HEK293 (cell line): ENCODE results near the gene TRIM22.

Source experiments
- CTCF ChIA-PET: fragments of 350-600 bp; formaldehyde crosslinking; extraction: SDS; loops from one replicate; lab custom pipeline; 2021; ENCODE audit warnings: antibody characterized with exemption; lab: Yijun Ruan, JAX
- POLR2A ChIA-PET: fragments of 300-600 bp; formaldehyde crosslinking; extraction: SDS; loops from one replicate; lab custom pipeline; 2020; ENCODE audit warnings: antibody characterized with exemption, inconsistent platforms; lab: Yijun Ruan, JAX
- H3K27ac ChIP-seq: fragments of 200-500 bp; sonication (Bioruptor generic); 2 replicates; pipeline ENCODE4 v1.5.1; 2014; ENCODE audit warnings: low read depth, low read length, control low read depth, inconsistent platforms; ENCODE audit errors: extremely low read depth
- H3K36me3 ChIP-seq, 2 experiments: fragments of 200-500 bp in 1 of 2; sonication (Bioruptor generic) in 1 of 2; 1 replicate in 1 of 2; 2 replicates in 1 of 2; pipeline ENCODE4 v1.5.1; 2014 to 2017; ENCODE audit warnings: inconsistent platforms in 2 of 2, low read length in 2 of 2; ENCODE audit not compliant: control insufficient read depth in 2 of 2, insufficient read depth in 1 of 2
- H3K4me1 ChIP-seq: fragments of 200-500 bp; sonication (Bioruptor generic); 2 replicates; pipeline ENCODE4 v1.5.1; 2014; ENCODE audit warnings: mild to moderate bottlenecking, low read length, inconsistent platforms; ENCODE audit not compliant: control insufficient read depth, insufficient read depth
- H3K4me3 ChIP-seq: 2 replicates; pipeline ENCODE4 v1.5.1; 2011; ENCODE audit warnings: low read depth, mild to moderate bottlenecking, control low read depth, low read length, moderate library complexity
- H3K9me3 ChIP-seq: fragments of 200-500 bp; sonication (Bioruptor generic); 2 replicates; pipeline ENCODE4 v1.5.1; 2014; ENCODE audit warnings: low read depth, low read length, inconsistent platforms; ENCODE audit not compliant: control insufficient read depth, insufficient read depth
- FEZF1 ChIP-seq: fragments of 450-650 bp; formaldehyde crosslinking; IDR thresholded peaks from 2 replicates; pipeline ENCODE4 v1.5.1; 2016; ENCODE audit warnings: missing biosample characterization, missing genetic modification characterization
- HOXC10 ChIP-seq: sonication (generic); formaldehyde crosslinking; IDR thresholded peaks from 2 replicates; pipeline ENCODE4 v1.8.1; 2023; ENCODE audit warnings: mild to moderate bottlenecking, missing genetic modification reagents
- HOXD13 ChIP-seq: sonication (generic); formaldehyde crosslinking; IDR thresholded peaks from 2 replicates; pipeline ENCODE4 v1.8.0; 2022; ENCODE audit warnings: missing genetic modification reagents, borderline replicate concordance
- SP2 ChIP-seq: fragments of 450-650 bp; formaldehyde crosslinking; IDR thresholded peaks from 2 replicates; pipeline ENCODE4 v1.5.1; 2016; ENCODE audit warnings: missing biosample characterization, missing genetic modification characterization
- SP3 ChIP-seq: fragments of 450-650 bp; formaldehyde crosslinking; IDR thresholded peaks from 2 replicates; pipeline ENCODE4 v1.5.1; 2016; ENCODE audit warnings: missing biosample characterization, missing genetic modification characterization
- TRIM28 ChIP-seq: IDR thresholded peaks from 2 replicates; pipeline ENCODE4 v1.6.1; 2011; ENCODE audit warnings: low read length, control low read depth, borderline replicate concordance
- YY2 ChIP-seq: fragments of 450-650 bp; formaldehyde crosslinking; IDR thresholded peaks from 2 replicates; pipeline ENCODE4 v1.5.1; 2016; ENCODE audit warnings: missing biosample characterization, missing genetic modification characterization
- ZBTB48 ChIP-seq: fragments of 450-650 bp; formaldehyde crosslinking; IDR thresholded peaks from 2 replicates; pipeline ENCODE4 v1.5.1; 2016; ENCODE audit warnings: missing biosample characterization, missing genetic modification characterization
- ZNF132 ChIP-seq: fragments of 450-650 bp; formaldehyde crosslinking; IDR thresholded peaks from 2 replicates; pipeline ENCODE4 v1.5.1; 2017; ENCODE audit warnings: missing biosample characterization, missing genetic modification characterization, borderline replicate concordance
- ZNF146 ChIP-seq: fragments of 450-650 bp; formaldehyde crosslinking; IDR thresholded peaks from 2 replicates; pipeline ENCODE4 v1.5.1; 2016; ENCODE audit warnings: missing biosample characterization, missing genetic modification characterization
- ZNF19 ChIP-seq: fragments of 450-650 bp; formaldehyde crosslinking; IDR thresholded peaks from 2 replicates; pipeline ENCODE4; 2016; ENCODE audit warnings: missing biosample characterization, missing genetic modification characterization, low read depth
- ZNF2 ChIP-seq: fragments of 450-650 bp; formaldehyde crosslinking; IDR thresholded peaks from 2 replicates; pipeline ENCODE4 v1.5.1; 2016; ENCODE audit warnings: missing biosample characterization, missing genetic modification characterization
- ZNF211 ChIP-seq: fragments of 450-650 bp; formaldehyde crosslinking; IDR thresholded peaks from 2 replicates; pipeline ENCODE4 v1.5.1; 2016; ENCODE audit warnings: low read depth, missing biosample characterization, missing genetic modification characterization
- ZNF221 ChIP-seq: fragments of 450-650 bp; formaldehyde crosslinking; IDR thresholded peaks from 2 replicates; pipeline ENCODE4 v1.5.1; 2017; ENCODE audit warnings: missing biosample characterization, missing genetic modification characterization, borderline replicate concordance
- ZNF239 ChIP-seq: fragments of 450-650 bp; formaldehyde crosslinking; IDR thresholded peaks from 2 replicates; pipeline ENCODE4 v1.5.1; 2016; ENCODE audit warnings: missing biosample characterization, missing genetic modification characterization
- ZNF248 ChIP-seq: fragments of 450-650 bp; formaldehyde crosslinking; IDR thresholded peaks from 2 replicates; pipeline ENCODE4 v1.5.1; 2017; ENCODE audit warnings: missing biosample characterization, missing genetic modification characterization
- ZNF354C ChIP-seq: fragments of 450-650 bp; formaldehyde crosslinking; IDR thresholded peaks from 2 replicates; pipeline ENCODE4 v1.5.1; 2016; ENCODE audit warnings: missing biosample characterization, missing genetic modification characterization, low read depth, borderline replicate concordance
- ZNF37A ChIP-seq: fragments of 450-650 bp; IDR thresholded peaks from 2 replicates; pipeline ENCODE4 v1.5.1; 2018; ENCODE audit warnings: missing biosample characterization, missing genetic modification characterization
- ZNF404 ChIP-seq: fragments of 450-650 bp; formaldehyde crosslinking; IDR thresholded peaks from 2 replicates; pipeline ENCODE4 v1.5.1; 2017; ENCODE audit warnings: missing biosample characterization, missing genetic modification characterization
- ZNF426 ChIP-seq: fragments of 450-650 bp; formaldehyde crosslinking; IDR thresholded peaks from 2 replicates; pipeline ENCODE4 v1.5.1; 2017; ENCODE audit warnings: missing biosample characterization, missing genetic modification characterization, mild to moderate bottlenecking, inconsistent platforms, moderate library complexity
- ZNF530 ChIP-seq: fragments of 450-650 bp; formaldehyde crosslinking; IDR thresholded peaks from 2 replicates; pipeline ENCODE4 v1.5.1; 2016; ENCODE audit warnings: low read depth, missing biosample characterization, missing genetic modification characterization
- ZNF549 ChIP-seq: fragments of 450-650 bp; IDR thresholded peaks from 2 replicates; pipeline ENCODE4 v1.5.1; 2018; ENCODE audit warnings: missing biosample characterization, missing genetic modification characterization, mild to moderate bottlenecking, inconsistent platforms, moderate library complexity
- ZNF560 ChIP-seq: fragments of 450-650 bp; formaldehyde crosslinking; IDR thresholded peaks from 2 replicates; pipeline ENCODE4 v1.5.1; 2017; ENCODE audit warnings: missing biosample characterization, missing genetic modification characterization, borderline replicate concordance
- ZNF596 ChIP-seq: fragments of 450-650 bp; IDR thresholded peaks from 2 replicates; pipeline ENCODE4 v1.5.0; 2018; ENCODE audit warnings: missing biosample characterization, mild to moderate bottlenecking, missing genetic modification characterization, moderate library complexity
- ZNF707 ChIP-seq: fragments of 450-650 bp; formaldehyde crosslinking; IDR thresholded peaks from 2 replicates; pipeline ENCODE4 v1.5.1; 2016; ENCODE audit warnings: missing biosample characterization, missing genetic modification characterization
- ZNF837 ChIP-seq: fragments of 450-650 bp; formaldehyde crosslinking; IDR thresholded peaks from 2 replicates; pipeline ENCODE4 v1.5.1; 2016; ENCODE audit warnings: missing biosample characterization, missing genetic modification characterization
- ZSCAN16 ChIP-seq: fragments of 450-650 bp; formaldehyde crosslinking; IDR thresholded peaks from 2 replicates; pipeline ENCODE4 v1.5.1; 2016; ENCODE audit warnings: missing biosample characterization, missing genetic modification characterization
- TF ChIP-seq, protein P1 (sequence below): fragments of 450-650 bp; formaldehyde crosslinking; IDR thresholded peaks from 2 replicates; pipeline ENCODE4 v1.5.1; 2017; ENCODE audit warnings: missing biosample characterization, missing genetic modification characterization
- TF ChIP-seq, protein P2 (sequence below): fragments of 450-650 bp; formaldehyde crosslinking; IDR thresholded peaks from 2 replicates; pipeline ENCODE4 v1.5.1; 2017; ENCODE audit warnings: missing biosample characterization, missing genetic modification characterization
- TF ChIP-seq, protein P3 (sequence below): fragments of 450-650 bp; formaldehyde crosslinking; IDR thresholded peaks from 2 replicates; pipeline ENCODE4 v1.5.1; 2017; ENCODE audit warnings: missing biosample characterization, missing genetic modification characterization
- TF ChIP-seq, protein P4 (sequence below): fragments of 450-650 bp; formaldehyde crosslinking; IDR thresholded peaks from 2 replicates; pipeline ENCODE4 v1.5.1; 2016; ENCODE audit warnings: missing biosample characterization, missing genetic modification characterization

Gene TRIM22

DNA sequence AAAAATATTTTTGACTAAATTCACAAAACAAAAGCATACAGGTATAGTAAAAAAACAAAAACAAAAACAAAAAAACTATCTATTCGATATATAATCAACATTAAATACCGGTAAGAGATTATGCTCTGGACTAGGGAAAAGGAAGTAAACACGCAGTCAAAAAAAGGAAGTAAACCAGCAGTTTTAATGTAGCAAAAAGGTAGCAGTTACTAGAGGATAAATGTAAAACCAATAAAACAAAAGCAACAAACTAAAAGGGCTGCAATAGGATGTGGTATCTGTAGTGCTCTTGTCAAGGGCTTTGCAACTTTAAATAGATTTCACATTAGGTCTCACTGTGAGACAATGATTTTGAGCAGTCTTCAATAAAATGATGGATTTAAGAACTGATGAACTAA lies 2.4 kb downstream of the TRIM22 start:
- ChIA-PET POLR2A (no interaction called here), CTCF (no interaction called here)
- Histone ChIP-seq H3K4me3 (no peak overlapping the region), H3K4me1 (no peaks in the 10 kb centered on the region), H3K36me3 (no peaks in the 10 kb centered on the region), H3K9me3 (no peaks in the 10 kb centered on the region), H3K27ac (no peak overlapping the region)
- TF ChIP-seq HOXC10 (CRISPR knock-in tag) (no peak), ZNF404 (tag by site-specific recombination) (no peak), ZNF211 (tag by site-specific recombination) (no peak), HOXD13 (no peak), ZNF596 (tag by site-specific recombination) (no peak), ZNF132 (no peak), ZNF19 (tag by site-specific recombination) (no peak), ZNF37A (tag by site-specific recombination) (no peak), ZNF560 (no peak), ZNF707 (no peak), ZSCAN16 (no peak), ZNF146 (no peak), ZNF221 (tag by site-specific recombination) (no peak)
- TF ChIP-seq, protein P1, sequence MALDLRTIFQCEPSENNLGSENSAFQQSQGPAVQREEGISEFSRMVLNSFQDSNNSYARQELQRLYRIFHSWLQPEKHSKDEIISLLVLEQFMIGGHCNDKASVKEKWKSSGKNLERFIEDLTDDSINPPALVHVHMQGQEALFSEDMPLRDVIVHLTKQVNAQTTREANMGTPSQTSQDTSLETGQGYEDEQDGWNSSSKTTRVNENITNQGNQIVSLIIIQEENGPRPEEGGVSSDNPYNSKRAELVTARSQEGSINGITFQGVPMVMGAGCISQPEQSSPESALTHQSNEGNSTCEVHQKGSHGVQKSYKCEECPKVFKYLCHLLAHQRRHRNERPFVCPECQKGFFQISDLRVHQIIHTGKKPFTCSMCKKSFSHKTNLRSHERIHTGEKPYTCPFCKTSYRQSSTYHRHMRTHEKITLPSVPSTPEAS (tag by site-specific recombination) = no peak
- TF ChIP-seq, protein P2, sequence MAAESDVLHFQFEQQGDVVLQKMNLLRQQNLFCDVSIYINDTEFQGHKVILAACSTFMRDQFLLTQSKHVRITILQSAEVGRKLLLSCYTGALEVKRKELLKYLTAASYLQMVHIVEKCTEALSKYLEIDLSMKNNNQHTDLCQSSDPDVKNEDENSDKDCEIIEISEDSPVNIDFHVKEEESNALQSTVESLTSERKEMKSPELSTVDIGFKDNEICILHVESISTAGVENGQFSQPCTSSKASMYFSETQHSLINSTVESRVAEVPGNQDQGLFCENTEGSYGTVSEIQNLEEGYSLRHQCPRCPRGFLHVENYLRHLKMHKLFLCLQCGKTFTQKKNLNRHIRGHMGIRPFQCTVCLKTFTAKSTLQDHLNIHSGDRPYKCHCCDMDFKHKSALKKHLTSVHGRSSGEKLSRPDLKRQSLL = no peak
- TF ChIP-seq, protein P3, sequence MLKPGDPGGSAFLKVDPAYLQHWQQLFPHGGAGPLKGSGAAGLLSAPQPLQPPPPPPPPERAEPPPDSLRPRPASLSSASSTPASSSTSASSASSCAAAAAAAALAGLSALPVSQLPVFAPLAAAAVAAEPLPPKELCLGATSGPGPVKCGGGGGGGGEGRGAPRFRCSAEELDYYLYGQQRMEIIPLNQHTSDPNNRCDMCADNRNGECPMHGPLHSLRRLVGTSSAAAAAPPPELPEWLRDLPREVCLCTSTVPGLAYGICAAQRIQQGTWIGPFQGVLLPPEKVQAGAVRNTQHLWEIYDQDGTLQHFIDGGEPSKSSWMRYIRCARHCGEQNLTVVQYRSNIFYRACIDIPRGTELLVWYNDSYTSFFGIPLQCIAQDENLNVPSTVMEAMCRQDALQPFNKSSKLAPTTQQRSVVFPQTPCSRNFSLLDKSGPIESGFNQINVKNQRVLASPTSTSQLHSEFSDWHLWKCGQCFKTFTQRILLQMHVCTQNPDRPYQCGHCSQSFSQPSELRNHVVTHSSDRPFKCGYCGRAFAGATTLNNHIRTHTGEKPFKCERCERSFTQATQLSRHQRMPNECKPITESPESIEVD (tag by site-specific recombination) = no peak

DNA sequence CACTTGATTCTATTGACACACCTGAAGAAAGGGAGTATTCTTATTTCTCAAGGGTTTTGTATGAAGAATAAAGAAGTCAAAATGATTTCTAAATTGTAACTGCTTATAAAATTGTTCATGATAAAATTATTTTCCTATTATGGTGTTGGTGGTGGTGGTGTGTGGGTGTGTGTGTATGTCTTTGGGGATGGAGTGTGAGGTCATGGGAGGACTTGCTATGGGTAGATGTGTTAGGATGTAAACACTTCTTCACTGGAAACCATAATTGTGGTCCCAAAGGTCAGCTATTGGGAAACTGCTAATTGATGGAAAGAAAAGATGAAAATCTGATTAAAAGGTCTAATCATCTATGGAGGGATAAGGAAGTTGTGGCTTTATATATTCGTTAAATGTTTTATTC lies 5.1 kb downstream of the TRIM22 start:
- Histone ChIP-seq H3K4me1 (no peaks in the 10 kb centered on the region), H3K27ac (no peak overlapping the region), H3K4me3 (no peak overlapping the region), H3K36me3 (no peaks in the 10 kb centered on the region), H3K9me3 (no peaks in the 10 kb centered on the region)
- ChIA-PET CTCF (interaction anchor here (1.4 kb wide), 1 partner anchor 10 kb away, joined by 4 read pairs; the partner anchor contains the start of gene TRIM5), POLR2A (no interaction called here)
- TF ChIP-seq ZNF549 (tag by site-specific recombination) (no peak), SP3 (no peak), ZNF239 (tag by site-specific recombination) (no peak), ZNF530 (tag by site-specific recombination) (no peak), SP2 (tag by site-specific recombination) (no peak), ZNF248 (tag by site-specific recombination) (no peak), ZNF837 (no peak), ZBTB48 (tag by site-specific recombination) (no peak), ZNF707 (no peak), ZNF2 (no peak), ZNF354C (tag by site-specific recombination) (no peak), TRIM28 (no peak), FEZF1 (tag by site-specific recombination) (no peak), ZSCAN16 (no peak), ZNF426 (no peak), YY2 (no peak)
- TF ChIP-seq, protein P4, sequence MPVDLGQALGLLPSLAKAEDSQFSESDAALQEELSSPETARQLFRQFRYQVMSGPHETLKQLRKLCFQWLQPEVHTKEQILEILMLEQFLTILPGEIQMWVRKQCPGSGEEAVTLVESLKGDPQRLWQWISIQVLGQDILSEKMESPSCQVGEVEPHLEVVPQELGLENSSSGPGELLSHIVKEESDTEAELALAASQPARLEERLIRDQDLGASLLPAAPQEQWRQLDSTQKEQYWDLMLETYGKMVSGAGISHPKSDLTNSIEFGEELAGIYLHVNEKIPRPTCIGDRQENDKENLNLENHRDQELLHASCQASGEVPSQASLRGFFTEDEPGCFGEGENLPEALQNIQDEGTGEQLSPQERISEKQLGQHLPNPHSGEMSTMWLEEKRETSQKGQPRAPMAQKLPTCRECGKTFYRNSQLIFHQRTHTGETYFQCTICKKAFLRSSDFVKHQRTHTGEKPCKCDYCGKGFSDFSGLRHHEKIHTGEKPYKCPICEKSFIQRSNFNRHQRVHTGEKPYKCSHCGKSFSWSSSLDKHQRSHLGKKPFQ (tag by site-specific recombination) = no peak
